Measurements from ENCODE around the gene GTPBP6. TPM values are rescaled to one million over a fixed set of nuclear protein-coding genes. Genes with fewer than 3 reads are reported as not detected.
"Not testable (repeated sequence)": the region's sequence is repeated elsewhere in the genome, so short reads cannot be mapped to it uniquely, and the experiment has no call there.

Gene GTPBP6
- total and polyA plus RNA-seq, 2 donors, result 10.0 to 71.8 TPM

- Histone ChIP-seq H3K27ac (ENCODE audit: low read depth) (no peak overlapping the region), H3K4me1 (ENCODE audit: insufficient read depth) (peaks cover 2% of the 10 kb centered on the region), H3K36me3 (ENCODE audit: insufficient read depth) (no peaks in the 10 kb centered on the region), H3K4me3 (ENCODE audit: low read depth, low read length) (peak overlapping the region; percentile 48)
- WGBS, result 4% methylated on average over 36 of the region's 36 CpGs
- no peak for DNase-seq (ENCODE audit: extremely low spot score)
Observed at GRCh38 chrX:275967-276580, 42.5 kb downstream of the GTPBP6 start.

GRCh38 chrX:275476-275966 is 43.1 kb downstream of the GTPBP6 start:
- H3K27ac ChIP-seq (ENCODE audit: low read depth), result no peak overlapping the region
- no peak for DNase-seq (ENCODE audit: extremely low spot score)
- peak overlapping the region; percentile 48 for H3K4me3 ChIP-seq (ENCODE audit: low read depth, low read length)
- no peaks in the 10 kb centered on the region for H3K36me3 ChIP-seq (ENCODE audit: insufficient read depth)
- 39% methylated on average over 32 of the region's 32 CpGs for WGBS
- peaks cover 2% of the 10 kb centered on the region for H3K4me1 ChIP-seq (ENCODE audit: insufficient read depth)

GRCh38 chrX:274904-275475 is 43.6 kb downstream of the GTPBP6 start:
- H3K36me3 ChIP-seq (ENCODE audit: insufficient read depth), result no peaks in the 10 kb centered on the region
- 57% methylated on average over 16 of the region's 16 CpGs for WGBS
- no peak for DNase-seq (ENCODE audit: extremely low spot score)
- H3K27ac ChIP-seq (ENCODE audit: low read depth), result no peak overlapping the region
- no peak overlapping the region for H3K4me3 ChIP-seq (ENCODE audit: low read depth, low read length)
- peaks cover 2% of the 10 kb centered on the region for H3K4me1 ChIP-seq (ENCODE audit: insufficient read depth)

- H3K4me1 ChIP-seq (ENCODE audit: insufficient read depth), result peaks cover 2% of the 10 kb centered on the region
- 75% methylated on average over 21 of the region's 21 CpGs for whole genome bisulfite sequencing
- H3K27ac ChIP-seq (ENCODE audit: low read depth), result no peak overlapping the region
- no peak overlapping the region for H3K4me3 ChIP-seq (ENCODE audit: low read depth, low read length)
- DNase-seq (ENCODE audit: extremely low spot score), result no peak
- no peaks in the 10 kb centered on the region for H3K36me3 ChIP-seq (ENCODE audit: insufficient read depth)
Observed at GRCh38 chrX:270848-271367, 47.7 kb downstream of the GTPBP6 start.

- 78% methylated on average over 33 of the region's 33 CpGs for WGBS
- Histone ChIP-seq H3K36me3 (ENCODE audit: insufficient read depth) (no peaks in the 10 kb centered on the region), H3K4me1 (ENCODE audit: insufficient read depth) (no peaks in the 10 kb centered on the region), H3K27ac (ENCODE audit: low read depth) (no peak overlapping the region), H3K4me3 (ENCODE audit: low read depth, low read length) (no peak overlapping the region)
- no peak for DNase-seq (ENCODE audit: extremely low spot score)
Observed at GRCh38 chrX:267771-268261, 50.8 kb downstream of the GTPBP6 start.

- no peak for DNase-seq (ENCODE audit: extremely low spot score)
- Histone ChIP-seq H3K4me3 (ENCODE audit: low read depth, low read length) (no peak overlapping the region), H3K27ac (ENCODE audit: low read depth) (no peak overlapping the region), H3K36me3 (ENCODE audit: insufficient read depth) (no peaks in the 10 kb centered on the region), H3K4me1 (ENCODE audit: insufficient read depth) (peaks cover 1% of the 10 kb centered on the region)
- WGBS, result 88% methylated on average over 8 of the region's 8 CpGs
Observed at GRCh38 chrX:265502-265901, 53.1 kb downstream of the GTPBP6 start.

GRCh38 chrX:264634-265455 is 53.8 kb downstream of the GTPBP6 start:
- H3K4me1 ChIP-seq (ENCODE audit: insufficient read depth), result peaks cover 1% of the 10 kb centered on the region
- no peak overlapping the region for H3K4me3 ChIP-seq (ENCODE audit: low read depth, low read length)
- 85% methylated on average over 16 of the region's 16 CpGs for WGBS
- no peaks in the 10 kb centered on the region for H3K36me3 ChIP-seq (ENCODE audit: insufficient read depth)
- H3K27ac ChIP-seq (ENCODE audit: low read depth), result no peak overlapping the region
- no peak for DNase-seq (ENCODE audit: extremely low spot score)

- not testable (repeated sequence) for H3K36me3 ChIP-seq (ENCODE audit: insufficient read depth); DNase-seq (ENCODE audit: extremely low spot score); H3K4me3 ChIP-seq (ENCODE audit: low read depth, low read length); H3K4me1 ChIP-seq (ENCODE audit: insufficient read depth); H3K27ac ChIP-seq (ENCODE audit: low read depth)
- WGBS, result 88% methylated on average over 16 of the region's 16 CpGs
Observed at GRCh38 chrX:264006-264405, 54.6 kb downstream of the GTPBP6 start.

GRCh38 chrX:262381-262909 is 56.2 kb downstream of the GTPBP6 start:
- Histone ChIP-seq H3K4me1 (ENCODE audit: insufficient read depth) (peaks cover 1% of the 10 kb centered on the region), H3K36me3 (ENCODE audit: insufficient read depth) (no peaks in the 10 kb centered on the region), H3K4me3 (ENCODE audit: low read depth, low read length) (no peak overlapping the region), H3K27ac (ENCODE audit: low read depth) (no peak overlapping the region)
- WGBS, result 77% methylated on average over 13 of the region's 13 CpGs
- DNase-seq (ENCODE audit: extremely low spot score), result no peak

GRCh38 chrX:261919-262352 is 56.7 kb downstream of the GTPBP6 start:
- H3K27ac ChIP-seq (ENCODE audit: low read depth), result no peak overlapping the region
- no peak for DNase-seq (ENCODE audit: extremely low spot score)
- H3K4me1 ChIP-seq (ENCODE audit: insufficient read depth), result peaks cover 1% of the 10 kb centered on the region
- no peaks in the 10 kb centered on the region for H3K36me3 ChIP-seq (ENCODE audit: insufficient read depth)
- WGBS, result 68% methylated on average over 12 of the region's 12 CpGs
- no peak overlapping the region for H3K4me3 ChIP-seq (ENCODE audit: low read depth, low read length)

GRCh38 chrX:261167-261918 is 57.3 kb downstream of the GTPBP6 start:
- H3K36me3 ChIP-seq (ENCODE audit: insufficient read depth), result no peaks in the 10 kb centered on the region
- peaks cover 1% of the 10 kb centered on the region for H3K4me1 ChIP-seq (ENCODE audit: insufficient read depth)
- H3K27ac ChIP-seq (ENCODE audit: low read depth), result no peak overlapping the region
- 45% methylated on average over 32 of the region's 32 CpGs for WGBS
- DNase-seq (ENCODE audit: extremely low spot score), result no peak
- no peak overlapping the region for H3K4me3 ChIP-seq (ENCODE audit: low read depth, low read length)

- Histone ChIP-seq H3K4me3 (ENCODE audit: low read depth, low read length) (no peak overlapping the region), H3K36me3 (ENCODE audit: insufficient read depth) (no peaks in the 10 kb centered on the region), H3K4me1 (ENCODE audit: insufficient read depth) (peaks cover 1% of the 10 kb centered on the region), H3K27ac (ENCODE audit: low read depth) (no peak overlapping the region)
- DNase-seq (ENCODE audit: extremely low spot score), result no peak
- WGBS, result 74% methylated on average over 21 of the region's 21 CpGs
Observed at GRCh38 chrX:259692-260355, 58.8 kb downstream of the GTPBP6 start.
